Astrocyte (in vitro differentiated cells and primary cell): Measurements from ENCODE around the gene PROSER2. TPM values are rescaled to one million over a fixed set of nuclear protein-coding genes. Genes with fewer than 3 reads are reported as not detected.
A peak's percentile ranks its signal among the peaks of the same experiment; 100 is the strongest.

Experiments
- DNase-seq: peaks from one replicate; pipeline ENCODE4 v3.0.0-alpha.2; 2010; ENCODE audit warnings: low read depth
- FAIRE-seq: peaks from 2 replicates; lab custom pipeline; 2011; peaks lifted over from hg19 to GRCh38; lab: Jason Lieb, UNC
- H2AFZ ChIP-seq: 2 replicates; pipeline ENCODE4 v1.6.0; 2012; ENCODE audit warnings: low read depth, low read length, inconsistent platforms
- H3K27ac ChIP-seq: 2 replicates; pipeline ENCODE4 v1.5.1; 2011; ENCODE audit warnings: low read depth, low read length, inconsistent platforms
- H3K27me3 ChIP-seq: 2 replicates; pipeline ENCODE4 v1.6.0; 2011; ENCODE audit warnings: low read length, inconsistent platforms; ENCODE audit not compliant: insufficient read depth
- H3K36me3 ChIP-seq: 2 replicates; pipeline ENCODE4 v1.5.1; 2011; ENCODE audit warnings: low read length, inconsistent platforms; ENCODE audit not compliant: insufficient read depth
- H3K4me1 ChIP-seq: 2 replicates; pipeline ENCODE4 v1.5.1; 2011; ENCODE audit warnings: low read length, inconsistent platforms; ENCODE audit not compliant: insufficient read depth
- H3K4me2 ChIP-seq: 2 replicates; pipeline ENCODE4 v1.6.0; 2012; ENCODE audit warnings: low read length, inconsistent platforms
- H3K4me3 ChIP-seq: 2 replicates; pipeline ENCODE4 v1.5.1; 2011; ENCODE audit warnings: low read depth, mild to moderate bottlenecking, low read length, inconsistent platforms; ENCODE audit not compliant: insufficient read depth
- H3K79me2 ChIP-seq: 2 replicates; pipeline ENCODE4 v1.6.0; 2012; ENCODE audit warnings: mild to moderate bottlenecking, low read length, inconsistent platforms; ENCODE audit not compliant: insufficient read depth
- H3K9ac ChIP-seq: 2 replicates; pipeline ENCODE4 v1.6.0; 2012; ENCODE audit warnings: mild to moderate bottlenecking, low read length, inconsistent platforms
- H3K9me3 ChIP-seq: 2 replicates; pipeline ENCODE4 v1.5.1; 2012; ENCODE audit warnings: low read depth, mild to moderate bottlenecking, low read length, inconsistent platforms; ENCODE audit not compliant: insufficient read depth
- H4K20me1 ChIP-seq: 2 replicates; pipeline ENCODE4 v1.6.0; 2012; ENCODE audit warnings: low read length, inconsistent platforms; ENCODE audit not compliant: insufficient read depth
- H3K27ac Mint-ChIP-seq: one replicate; pipeline ENCODE4 v1.8.0; 2021; ENCODE audit warnings: mild to moderate bottlenecking, mixed read lengths; ENCODE audit not compliant: unreplicated experiment
- H3K27me3 Mint-ChIP-seq: one replicate; pipeline ENCODE4 v1.8.0; 2021; ENCODE audit warnings: low read depth, mixed read lengths; ENCODE audit not compliant: unreplicated experiment
- H3K36me3 Mint-ChIP-seq: one replicate; pipeline ENCODE4 v1.8.0; 2021; ENCODE audit warnings: low read depth, mixed read lengths; ENCODE audit not compliant: unreplicated experiment
- H3K4me1 Mint-ChIP-seq: one replicate; pipeline ENCODE4 v1.8.0; 2021; ENCODE audit warnings: low read depth, mixed read lengths; ENCODE audit not compliant: unreplicated experiment
- H3K4me3 Mint-ChIP-seq: one replicate; pipeline ENCODE4 v1.8.0; 2021; ENCODE audit warnings: mild to moderate bottlenecking, moderate library complexity, mixed read lengths; ENCODE audit not compliant: unreplicated experiment
- H3K9me3 Mint-ChIP-seq: one replicate; pipeline ENCODE4 v1.8.0; 2021; ENCODE audit warnings: mild to moderate bottlenecking, mixed read lengths; ENCODE audit not compliant: unreplicated experiment
- EZH2 ChIP-seq: IDR thresholded peaks from 2 replicates; pipeline ENCODE4 v1.6.1; 2012; ENCODE audit warnings: mild to moderate bottlenecking, low read length, inconsistent platforms; ENCODE audit not compliant: insufficient read depth
- total RNA-seq: library from RNA; stranded (reverse); gene quantifications from 2 replicates; pipeline ENCODE4 v1.2.1, GENCODE V29; 2021
- TF ChIP-seq, protein P1 (sequence below): IDR thresholded peaks from 2 replicates; pipeline ENCODE4 v1.5.1; 2011; ENCODE audit warnings: low read depth, mild to moderate bottlenecking, inconsistent platforms, low read length, moderate library complexity; ENCODE audit not compliant: insufficient read depth

The PROSER2 gene
- total RNA-seq, 1 donor from 2014 or later: 12.1 TPM

DNA sequence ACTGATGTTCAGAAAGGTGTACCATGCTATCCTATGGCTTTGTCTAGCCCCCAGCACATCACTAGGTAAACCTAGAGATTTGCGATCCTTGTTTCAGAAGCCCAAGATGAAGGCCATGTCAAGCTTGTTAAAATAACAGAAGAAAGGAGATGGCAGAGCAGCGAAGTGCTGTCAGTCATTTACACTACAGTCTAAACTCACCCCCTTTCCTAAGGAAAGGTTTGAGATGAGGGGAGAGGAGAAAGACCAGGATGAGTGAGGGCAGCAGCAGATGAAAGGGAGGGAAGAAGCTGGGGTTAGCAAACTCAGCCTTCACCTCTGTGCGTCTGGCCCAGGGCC is 74.8 kb downstream of the PROSER2 start:
- Mint-ChIP-seq H3K4me3 (no peak overlapping the region), H3K9me3 (peaks cover 1% of the 10 kb centered on the region), H3K27me3 (no peaks in the 10 kb centered on the region), H3K27ac (peak overlapping the region; percentile 59), H3K36me3 (peaks cover 2% of the 10 kb centered on the region), H3K4me1 (peaks cover 17% of the 10 kb centered on the region)
- H3K4me2 ChIP-seq: peak overlapping the region; percentile 47
- peaks cover 10% of the 10 kb centered on the region for H3K4me1 ChIP-seq
- H3K36me3 ChIP-seq: no peaks in the 10 kb centered on the region
- no peak overlapping the region for H3K27ac ChIP-seq
- FAIRE-seq (no peak), DNase-seq (no peak)
- no peaks in the 10 kb centered on the region for H3K9me3 ChIP-seq
- H2AFZ ChIP-seq: no peak overlapping the region
- no peaks in the 10 kb centered on the region for H3K79me2 ChIP-seq
- H3K4me3 ChIP-seq: no peak overlapping the region
- H4K20me1 ChIP-seq: no peaks in the 10 kb centered on the region
- no peak overlapping the region for H3K9ac ChIP-seq
- TF ChIP-seq EZH2: no peak
- H3K27me3 ChIP-seq: no peaks in the 10 kb centered on the region

DNA sequence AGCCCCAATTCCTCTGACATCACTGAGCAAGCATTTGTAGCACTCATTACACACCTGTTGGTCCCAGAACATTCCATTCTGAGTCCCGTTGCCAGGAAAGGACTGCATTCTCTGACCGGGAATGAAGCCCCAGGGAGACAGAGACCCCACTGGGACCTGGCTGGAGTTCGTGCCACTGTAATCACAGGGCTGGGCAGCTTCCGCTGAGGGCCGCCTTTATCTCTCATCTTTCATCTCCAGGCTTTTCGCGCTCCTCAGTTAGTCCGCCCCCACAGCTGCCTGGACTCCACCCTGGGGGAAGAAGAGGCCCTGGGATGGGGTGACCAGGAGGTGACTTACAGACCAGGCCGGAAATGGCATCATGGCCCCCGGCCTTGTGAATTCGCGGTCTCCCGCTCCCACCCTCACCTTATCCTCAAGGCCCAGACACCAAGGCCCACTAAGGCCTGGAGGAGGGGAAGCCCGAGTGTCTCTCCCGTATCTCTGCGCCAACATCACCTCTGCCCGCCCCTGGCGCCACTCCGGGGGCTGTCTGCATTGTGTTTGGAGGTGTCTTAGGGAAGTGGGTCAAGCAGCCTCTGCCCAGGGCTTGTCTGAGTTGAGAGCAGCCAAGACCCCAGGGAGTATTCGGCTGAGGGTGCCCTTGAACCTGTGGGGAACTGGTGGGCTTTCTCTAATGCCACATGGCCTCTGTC is 75.4 kb downstream of the PROSER2 start:
- H3K9me3 ChIP-seq: no peaks in the 10 kb centered on the region
- TF ChIP-seq EZH2: no peak
- TF ChIP-seq, protein P1, sequence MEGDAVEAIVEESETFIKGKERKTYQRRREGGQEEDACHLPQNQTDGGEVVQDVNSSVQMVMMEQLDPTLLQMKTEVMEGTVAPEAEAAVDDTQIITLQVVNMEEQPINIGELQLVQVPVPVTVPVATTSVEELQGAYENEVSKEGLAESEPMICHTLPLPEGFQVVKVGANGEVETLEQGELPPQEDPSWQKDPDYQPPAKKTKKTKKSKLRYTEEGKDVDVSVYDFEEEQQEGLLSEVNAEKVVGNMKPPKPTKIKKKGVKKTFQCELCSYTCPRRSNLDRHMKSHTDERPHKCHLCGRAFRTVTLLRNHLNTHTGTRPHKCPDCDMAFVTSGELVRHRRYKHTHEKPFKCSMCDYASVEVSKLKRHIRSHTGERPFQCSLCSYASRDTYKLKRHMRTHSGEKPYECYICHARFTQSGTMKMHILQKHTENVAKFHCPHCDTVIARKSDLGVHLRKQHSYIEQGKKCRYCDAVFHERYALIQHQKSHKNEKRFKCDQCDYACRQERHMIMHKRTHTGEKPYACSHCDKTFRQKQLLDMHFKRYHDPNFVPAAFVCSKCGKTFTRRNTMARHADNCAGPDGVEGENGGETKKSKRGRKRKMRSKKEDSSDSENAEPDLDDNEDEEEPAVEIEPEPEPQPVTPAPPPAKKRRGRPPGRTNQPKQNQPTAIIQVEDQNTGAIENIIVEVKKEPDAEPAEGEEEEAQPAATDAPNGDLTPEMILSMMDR: no peak
- Mint-ChIP-seq H3K4me1 (peaks cover 17% of the 10 kb centered on the region), H3K36me3 (peaks cover 2% of the 10 kb centered on the region), H3K9me3 (peaks cover 1% of the 10 kb centered on the region), H3K4me3 (no peak overlapping the region), H3K27ac (peak overlapping the region; percentile 34), H3K27me3 (no peaks in the 10 kb centered on the region)
- no peak overlapping the region for H3K27ac ChIP-seq
- H3K4me2 ChIP-seq: peak overlapping the region; percentile 47
- no peaks in the 10 kb centered on the region for H3K36me3 ChIP-seq
- H3K4me1 ChIP-seq: peaks cover 10% of the 10 kb centered on the region
- no peak overlapping the region for H2AFZ ChIP-seq
- no peaks in the 10 kb centered on the region for H4K20me1 ChIP-seq
- DNase-seq: no peak
- H3K79me2 ChIP-seq: no peaks in the 10 kb centered on the region
- no peak overlapping the region for H3K9ac ChIP-seq
- no peaks in the 10 kb centered on the region for H3K27me3 ChIP-seq
- H3K4me3 ChIP-seq: no peak overlapping the region
- FAIRE-seq: no peak

DNA sequence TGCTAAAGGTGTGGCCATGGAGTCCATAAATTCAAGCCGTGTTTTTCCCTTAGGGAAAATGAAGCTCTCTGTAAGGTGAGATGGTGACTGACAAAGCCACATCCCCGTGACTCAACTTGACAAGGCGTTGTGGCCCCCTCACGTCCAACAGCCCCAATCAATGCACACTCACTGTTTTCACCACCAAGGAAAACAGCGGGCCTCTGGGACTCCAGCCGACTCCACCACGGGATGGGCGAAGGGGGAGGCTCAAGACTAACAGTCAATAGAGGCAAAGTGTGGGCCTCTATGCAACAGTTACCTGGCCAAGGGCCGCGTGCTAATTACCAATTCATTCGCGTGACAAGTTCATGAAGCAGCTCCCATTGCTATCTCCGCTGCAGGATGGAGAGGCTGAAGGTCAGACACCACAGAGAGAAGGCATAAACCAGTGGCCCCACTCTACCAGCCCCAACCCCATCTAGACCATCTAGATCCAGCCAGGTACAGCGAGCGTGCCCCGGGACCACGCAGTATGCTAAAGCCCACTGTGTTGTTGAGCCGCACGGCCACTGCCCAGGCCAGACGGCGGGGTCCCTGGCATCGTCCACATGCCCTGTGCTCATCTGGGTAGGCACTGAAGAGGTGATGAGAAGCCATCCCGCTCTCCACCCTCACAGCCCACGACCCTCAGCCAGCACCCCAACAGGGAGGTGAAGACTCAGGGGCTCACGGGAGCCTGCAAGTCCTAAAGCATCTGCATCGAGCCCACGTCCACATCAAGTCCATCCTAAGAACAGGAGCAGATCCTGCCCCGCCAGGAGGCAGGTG is 76.1 kb downstream of the PROSER2 start:
- no peaks in the 10 kb centered on the region for H4K20me1 ChIP-seq
- H3K4me3 ChIP-seq: no peak overlapping the region
- H3K36me3 ChIP-seq: no peaks in the 10 kb centered on the region
- H3K4me1 Mint-ChIP-seq: peaks cover 17% of the 10 kb centered on the region
- H3K9ac ChIP-seq: no peak overlapping the region
- H3K9me3 ChIP-seq: no peaks in the 10 kb centered on the region
- H3K4me2 ChIP-seq: no peak overlapping the region
- H3K9me3 Mint-ChIP-seq: peaks cover 1% of the 10 kb centered on the region
- H3K27ac Mint-ChIP-seq: no peak overlapping the region
- FAIRE-seq (no peak), DNase-seq (no peak)
- H3K36me3 Mint-ChIP-seq: peaks cover 2% of the 10 kb centered on the region
- TF ChIP-seq, protein P1: no peak
- no peak for TF ChIP-seq EZH2
- H3K27me3 Mint-ChIP-seq: no peaks in the 10 kb centered on the region
- no peaks in the 10 kb centered on the region for H3K79me2 ChIP-seq
- H3K27ac ChIP-seq: no peak overlapping the region
- H3K4me1 ChIP-seq: peaks cover 10% of the 10 kb centered on the region
- no peaks in the 10 kb centered on the region for H3K27me3 ChIP-seq
- no peak overlapping the region for H3K4me3 Mint-ChIP-seq
- no peak overlapping the region for H2AFZ ChIP-seq
